HCEC 1CT (cell line): Measurements from ENCODE around the gene ZEB1.
"Not testable (repeated sequence)": the region's sequence is repeated elsewhere in the genome, so short reads cannot be mapped to it uniquely, and the experiment has no call there.

Experiments used
- DNase-seq: peaks from one replicate; pipeline ENCODE4 v3.0.0-alpha.2; 2017

Gene ZEB1

GRCh38 chr10:31372439-31372838 is 53.4 kb downstream of the ZEB1 start:
- no peak for DNase-seq

GRCh38 chr10:31374146-31374696 is 55.2 kb downstream of the ZEB1 start:
- DNase-seq: peak; percentile 62

- DNase-seq: no peak
These were observed 62.2 kb downstream of the ZEB1 start for GRCh38 chr10:31381171-31381570.

GRCh38 chr10:31381766-31382316 is 62.8 kb downstream of the ZEB1 start:
- peak; percentile 73 for DNase-seq

GRCh38 chr10:31383810-31384588 is 65.0 kb downstream of the ZEB1 start:
- DNase-seq: no peak

GRCh38 chr10:31384589-31384949 is 65.6 kb downstream of the ZEB1 start:
- peak; percentile 36 for DNase-seq

GRCh38 chr10:31390804-31391203 is 71.8 kb downstream of the ZEB1 start:
- DNase-seq: no peak

- DNase-seq: no peak
These were observed 74.8 kb downstream of the ZEB1 start for GRCh38 chr10:31393844-31394243.

GRCh38 chr10:31395695-31396094 is 76.7 kb downstream of the ZEB1 start:
- DNase-seq: no peak

- DNase-seq: no peak
These were observed 77.4 kb downstream of the ZEB1 start for GRCh38 chr10:31396376-31396775.

- no peak for DNase-seq
These were observed 78.8 kb downstream of the ZEB1 start for GRCh38 chr10:31397852-31398251.

GRCh38 chr10:31399171-31399570 is 80.2 kb downstream of the ZEB1 start:
- no peak for DNase-seq

- no peak for DNase-seq
These were observed 80.6 kb downstream of the ZEB1 start for GRCh38 chr10:31399631-31400030.

- no peak for DNase-seq
These were observed 82.3 kb downstream of the ZEB1 start for GRCh38 chr10:31401287-31401686.

- peak; percentile 35 for DNase-seq
These were observed 85.6 kb downstream of the ZEB1 start for GRCh38 chr10:31404640-31405039.

- not testable (repeated sequence) for DNase-seq
These were observed 86.8 kb downstream of the ZEB1 start for GRCh38 chr10:31405829-31406228.

GRCh38 chr10:31412397-31412796 is 93.4 kb downstream of the ZEB1 start:
- not testable (repeated sequence) for DNase-seq

GRCh38 chr10:31413325-31413724 is 94.3 kb downstream of the ZEB1 start:
- DNase-seq: no peak

GRCh38 chr10:31418481-31418880 is 99.5 kb downstream of the ZEB1 start:
- no peak for DNase-seq

- DNase-seq: peak; percentile 54
These were observed 100.5 kb downstream of the ZEB1 start for GRCh38 chr10:31419394-31420063.

- no peak for DNase-seq
These were observed 102.3 kb downstream of the ZEB1 start for GRCh38 chr10:31421322-31421721.

GRCh38 chr10:31422634-31423033 is 103.6 kb downstream of the ZEB1 start:
- no peak for DNase-seq

- no peak for DNase-seq
These were observed 105.5 kb downstream of the ZEB1 start for GRCh38 chr10:31424473-31424872.

GRCh38 chr10:31426401-31426800 is 107.4 kb downstream of the ZEB1 start:
- DNase-seq: peak; percentile 94
